Left lung (tissue), 10 donors: ENCODE results near the gene PRRT2. TPM values are rescaled to one million over a fixed set of nuclear protein-coding genes. Genes with fewer than 3 reads are reported as not detected.
"Not testable (repeated sequence)": the region's sequence is repeated elsewhere in the genome, so short reads cannot be mapped to it uniquely, and the experiment has no call there.

ENCODE experiments used
- ATAC-seq: fragments of 200-7000 bp; cut with Tn5 transposase; one replicate; pipeline ENCODE4 v1.9.1; 2020; ENCODE audit warnings: moderate library complexity
- DNase-seq, 4 donors: peaks; one replicate each; pipeline ENCODE4 v3.0.0-alpha.2; 2013 to 2020
- H3K27ac ChIP-seq, 2 donors: fragments of 200-600 bp; sonication (generic) in 1 of 2; one replicate each; pipeline versions ENCODE4 v1.5.0 to v1.8.0; 2020 to 2021
- H3K27me3 ChIP-seq, 2 donors: fragments of 200-600 bp; sonication (generic) in 1 of 2; one replicate each; pipeline versions ENCODE4 v1.5.0 to v1.8.0; 2020 to 2021
- H3K36me3 ChIP-seq, 2 donors: fragments of 200-600 bp; sonication (generic) in 1 of 2; one replicate each; pipeline versions ENCODE4 v1.5.0 to v1.8.0; 2020 to 2021
- H3K4me1 ChIP-seq, 2 donors: fragments of 200-600 bp; one replicate each; pipeline ENCODE4 v1.8.0; 2021
- H3K4me3 ChIP-seq, 2 donors: fragments of 200-600 bp; sonication (generic) in 1 of 2; one replicate each; pipeline versions ENCODE4 v1.5.0 to v1.8.0; 2020 to 2021; ENCODE audit warnings: mild to moderate bottlenecking in 1 of 2
- H3K9me3 ChIP-seq, 2 donors: fragments of 200-600 bp; sonication (generic) in 1 of 2; one replicate each; pipeline versions ENCODE4 v1.5.0 to v1.8.0; 2020 to 2021
- intact Hi-C, 2 donors: fragments of 100-400 bp; cut with DNase I; formaldehyde crosslinking; loops; one replicate each; pipeline versions ENCODE4 v1.11.2 to v1.14.2; 2022
- polyA plus RNA-seq, 6 donors: library from polyadenylated mRNA; unstranded; fragments of 120-200 nt; gene quantifications; one replicate each; pipeline ENCODE4 v1.2.1, GENCODE V29; 2013; ENCODE audit not compliant: insufficient read length in 6 of 6
- total RNA-seq, 2 donors: library from RNA; stranded (reverse); fragmentation: NEBNext Ultra II Directional; extraction: Animal tissue kit (Norgen Biotek cat#: 25700); gene quantifications; one replicate each; pipeline ENCODE4 v1.2.1, GENCODE V29; 2021
- TF ChIP-seq, protein P1 (sequence below), 2 donors: fragments of 200-600 bp; sonication (generic) in 1 of 2; IDR thresholded peaks; one replicate each; pipeline versions ENCODE4 v1.5.0 to v1.8.0; 2021; ENCODE audit warnings: antibody characterized with exemption in 2 of 2
- donor health status: DM: no; HTN: yes; CAD: no.
- donor health status: DM: no; HTN: no; CAD: no.

Gene PRRT2
- total and polyA plus RNA-seq, 8 donors: 0.94 to 15.1 (median 10.6) TPM

DNA sequence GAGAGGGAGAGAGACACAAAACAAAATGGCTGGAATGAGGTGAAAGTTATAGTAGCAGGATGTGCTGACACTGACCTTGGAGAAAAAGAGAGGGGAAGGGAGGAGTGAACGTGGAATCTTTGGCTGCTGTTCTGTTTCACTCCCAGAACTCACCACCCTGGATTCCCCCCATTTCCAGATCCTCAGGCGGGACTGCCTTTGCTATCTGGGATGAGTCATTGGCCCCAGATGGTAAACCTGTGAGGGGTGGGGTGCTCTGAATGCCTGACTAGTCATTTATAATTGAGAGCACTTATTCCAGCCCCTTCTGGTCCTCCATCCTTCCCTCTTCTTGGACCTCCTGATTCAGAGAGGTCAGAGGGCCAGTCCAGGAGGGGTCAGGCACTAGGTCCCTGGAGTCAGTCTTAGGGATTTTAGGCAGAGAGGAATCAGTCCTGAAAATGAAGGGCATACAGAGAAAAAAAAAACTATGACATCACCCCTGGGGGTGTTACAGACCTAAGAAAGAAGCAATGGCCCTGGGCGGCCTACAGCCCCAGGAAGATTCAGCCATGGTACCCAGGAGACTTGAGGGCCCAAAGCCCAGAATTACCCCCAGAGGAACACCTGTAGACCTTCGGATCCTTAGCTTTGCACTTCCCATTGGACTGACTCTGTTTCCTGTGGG, 36.1 kb upstream of the PRRT2 start:
- Histone ChIP-seq H3K4me1 (peaks cover 0 to 13% of the 10 kb centered on the region in 2 donors), H3K27me3 (no peaks in the 10 kb centered on the region), H3K4me3 (no peak overlapping the region), H3K36me3 (no peaks in the 10 kb centered on the region), H3K27ac (no peak overlapping the region), H3K9me3 (no peaks in the 10 kb centered on the region)
- ATAC-seq: peak; percentile 41
- TF ChIP-seq, protein P1, sequence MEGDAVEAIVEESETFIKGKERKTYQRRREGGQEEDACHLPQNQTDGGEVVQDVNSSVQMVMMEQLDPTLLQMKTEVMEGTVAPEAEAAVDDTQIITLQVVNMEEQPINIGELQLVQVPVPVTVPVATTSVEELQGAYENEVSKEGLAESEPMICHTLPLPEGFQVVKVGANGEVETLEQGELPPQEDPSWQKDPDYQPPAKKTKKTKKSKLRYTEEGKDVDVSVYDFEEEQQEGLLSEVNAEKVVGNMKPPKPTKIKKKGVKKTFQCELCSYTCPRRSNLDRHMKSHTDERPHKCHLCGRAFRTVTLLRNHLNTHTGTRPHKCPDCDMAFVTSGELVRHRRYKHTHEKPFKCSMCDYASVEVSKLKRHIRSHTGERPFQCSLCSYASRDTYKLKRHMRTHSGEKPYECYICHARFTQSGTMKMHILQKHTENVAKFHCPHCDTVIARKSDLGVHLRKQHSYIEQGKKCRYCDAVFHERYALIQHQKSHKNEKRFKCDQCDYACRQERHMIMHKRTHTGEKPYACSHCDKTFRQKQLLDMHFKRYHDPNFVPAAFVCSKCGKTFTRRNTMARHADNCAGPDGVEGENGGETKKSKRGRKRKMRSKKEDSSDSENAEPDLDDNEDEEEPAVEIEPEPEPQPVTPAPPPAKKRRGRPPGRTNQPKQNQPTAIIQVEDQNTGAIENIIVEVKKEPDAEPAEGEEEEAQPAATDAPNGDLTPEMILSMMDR (IDR thresholded peaks at IDR 0.05): no peak
- intact Hi-C loops: no loop called here
- DNase-seq: no peak

DNA sequence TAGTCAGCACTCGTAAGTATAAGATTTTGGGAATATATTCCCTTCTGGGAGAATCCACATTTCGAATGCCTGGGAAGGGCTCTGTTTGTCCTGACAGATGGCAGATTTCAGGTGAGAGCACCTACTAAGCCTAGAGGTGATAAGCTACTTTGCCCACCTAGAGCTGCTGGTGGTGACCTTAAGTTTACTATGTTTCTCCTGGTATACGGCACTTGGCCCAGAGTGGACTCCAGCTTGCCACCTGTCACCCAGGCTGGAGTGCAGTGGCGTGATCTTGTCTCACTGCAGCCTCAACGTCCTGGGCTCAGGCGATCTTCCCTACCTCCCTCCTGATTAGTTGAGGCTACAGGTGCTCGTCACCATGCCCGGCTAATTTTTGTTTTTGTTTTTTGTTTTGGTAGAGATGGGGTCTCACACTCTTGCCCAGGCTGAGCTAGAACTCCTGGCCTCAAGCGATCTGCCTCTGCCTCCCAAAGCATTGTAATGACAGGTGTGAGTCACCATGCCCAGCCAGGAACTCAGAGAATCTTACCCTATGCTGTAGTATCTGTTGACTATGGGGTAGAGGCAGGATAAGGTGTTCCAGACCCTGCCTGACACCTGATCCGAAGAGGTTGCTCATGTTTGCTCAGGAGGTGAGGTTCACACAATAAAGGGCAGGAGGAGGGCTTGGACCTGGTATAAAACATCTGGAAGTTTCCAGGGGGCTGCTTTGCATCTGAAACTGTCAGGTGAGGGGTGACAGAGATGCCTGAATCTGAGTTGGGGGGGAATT, 34.2 kb upstream of the PRRT2 start, which contains the start of gene ZG16:
ZG16 (plus strand) TSS at position 681 of the 775 bp plus-strand sequence. CDS start 1,011 bp downstream, outside the sequence.
- Histone ChIP-seq H3K4me3 (no peak within 1 kb of the TSS), H3K9me3 (no peaks in the 10 kb centered on the region), H3K4me1 (peaks cover 0 to 7% of the 10 kb centered on the region in 2 donors), H3K36me3 (no peaks in the 10 kb centered on the region), H3K27ac (no peak within 1 kb of the TSS), H3K27me3 (no peaks in the 10 kb centered on the region)
- TF ChIP-seq, protein P1 (IDR thresholded peaks at IDR 0.05): no peak
- intact Hi-C loops: no loop called here
- DNase-seq (no peak), ATAC-seq (no peak)

DNA sequence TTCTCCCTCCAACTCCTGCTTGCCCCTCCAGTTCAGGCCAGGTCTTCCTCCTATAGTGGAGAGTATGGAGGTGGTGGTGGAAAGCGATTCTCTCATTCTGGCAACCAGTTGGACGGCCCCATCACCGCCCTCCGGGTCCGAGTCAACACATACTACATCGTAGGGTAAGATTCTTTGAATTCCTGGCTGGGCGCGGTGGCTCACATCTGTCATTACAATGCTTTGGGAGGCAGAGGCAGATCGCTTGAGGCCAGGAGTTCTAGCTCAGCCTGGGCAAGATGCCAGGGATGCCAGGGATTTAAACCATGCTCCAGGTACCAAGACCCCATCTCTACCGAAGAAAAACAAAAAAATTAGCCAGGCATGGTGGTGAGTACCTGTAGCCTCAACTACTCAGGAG, 32.5 kb upstream of the PRRT2 start:
- DNase-seq (no peak), ATAC-seq (no peak)
- Histone ChIP-seq H3K36me3 (no peaks in the 10 kb centered on the region), H3K27ac (no peak overlapping the region), H3K4me1 (peaks cover 1 to 2% of the 10 kb centered on the region in 2 donors), H3K9me3 (no peaks in the 10 kb centered on the region), H3K27me3 (no peaks in the 10 kb centered on the region), H3K4me3 (no peak overlapping the region)
- intact Hi-C loops: no loop called here
- TF ChIP-seq, protein P1 (IDR thresholded peaks at IDR 0.05): no peak

DNA sequence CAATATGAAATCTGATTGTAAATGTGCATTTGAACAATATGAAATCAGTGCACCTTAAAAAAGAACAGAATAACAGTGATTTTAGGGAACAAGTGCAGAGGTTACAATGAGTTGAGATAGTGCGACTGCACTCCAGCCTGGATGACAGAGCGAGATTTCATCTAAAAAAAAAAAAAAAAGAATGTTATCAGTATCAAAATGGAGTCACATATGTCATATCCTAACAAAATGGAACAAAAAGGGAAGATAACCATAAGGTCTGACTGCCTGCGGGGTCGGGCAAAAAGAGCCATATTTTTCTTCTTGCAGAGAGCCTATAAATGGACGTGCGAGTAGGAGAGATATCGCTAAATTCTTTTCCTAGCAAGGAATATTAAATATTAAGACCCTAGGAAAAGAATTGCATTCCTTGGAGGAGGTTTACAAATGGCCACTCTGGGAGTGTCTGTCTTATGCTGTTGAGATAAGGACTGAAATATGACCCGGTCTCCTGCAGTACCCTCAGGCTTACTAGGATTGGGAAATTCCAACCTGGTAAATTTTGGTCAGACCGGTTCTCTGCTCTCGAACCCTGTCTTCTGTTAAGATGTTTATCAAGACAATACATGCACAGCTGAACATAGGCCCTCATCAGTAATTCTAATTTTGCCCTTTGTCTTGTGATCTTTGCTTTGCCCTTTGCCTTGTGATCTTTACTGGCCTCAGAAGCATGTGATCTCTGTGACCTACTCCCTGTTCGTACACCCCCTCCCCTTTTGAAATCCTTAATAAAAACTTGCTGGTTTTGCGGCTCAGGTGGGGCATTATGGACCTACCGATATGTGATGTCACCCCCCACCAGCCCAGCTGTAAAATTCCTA, 28.7 kb upstream of the PRRT2 start:
- H3K27me3 ChIP-seq, H3K4me1 ChIP-seq, intact Hi-C loops, H3K36me3 ChIP-seq, H3K9me3 ChIP-seq, H3K27ac ChIP-seq, H3K4me3 ChIP-seq: not testable (repeated sequence)
- DNase-seq (peak in 1 of 4 donors; percentile 46), ATAC-seq (peak; percentile 28)

DNA sequence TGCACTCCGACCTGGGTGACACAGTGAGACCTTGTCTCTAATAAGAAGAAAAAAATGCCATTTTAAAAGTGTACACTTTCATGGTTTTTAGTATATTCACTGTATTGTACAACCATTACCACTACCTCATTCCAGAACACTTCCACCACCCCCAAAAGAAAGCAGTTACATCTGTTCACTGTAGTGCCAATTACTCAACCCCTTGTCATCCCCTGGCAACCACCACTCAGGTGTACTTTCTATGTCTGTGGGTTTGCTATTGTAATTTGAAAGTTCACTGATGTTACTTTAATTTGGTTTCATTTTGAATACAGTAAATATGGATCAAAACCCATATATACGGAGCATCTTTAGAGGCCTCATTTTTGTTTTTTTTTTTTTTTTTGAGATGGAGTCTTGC, 27.8 kb upstream of the PRRT2 start:
- ATAC-seq: peak; percentile 72
- intact Hi-C loops: no loop called here
- peaks cover 2 to 7% of the 10 kb centered on the region in 2 donors for H3K4me1 ChIP-seq

More for the DNA sequence above, 27.8 kb upstream of the PRRT2 start:
- Histone ChIP-seq H3K36me3 (no peaks in the 10 kb centered on the region), H3K9me3 (no peaks in the 10 kb centered on the region), H3K27me3 (no peaks in the 10 kb centered on the region), H3K27ac (no peak overlapping the region), H3K4me3 (no peak overlapping the region)
- TF ChIP-seq, protein P1 (IDR thresholded peaks at IDR 0.05): no peak
- DNase-seq: no peak
